Epithelial cell of proximal tubule (primary cell): Measurements from ENCODE around the gene PRPF8. TPM values are rescaled to one million over a fixed set of nuclear protein-coding genes. Genes with fewer than 3 reads are reported as not detected.

Source experiments
- DNase-seq: peaks from one replicate; pipeline ENCODE4 v3.0.0-alpha.2; 2011; ENCODE audit warnings: low read depth
- H3K4me3 ChIP-seq: 2 replicates; pipeline ENCODE4 v1.5.1; 2011; ENCODE audit warnings: low read depth, mild to moderate bottlenecking, low read length
- total RNA-seq: library from RNA; depleted of rRNA; stranded (reverse); fragments of >200 nt; gene quantifications from 2 replicates; pipeline ENCODE4 v1.2.3, GENCODE V29; 2015
- TF ChIP-seq, protein P1 (sequence below): conservative IDR thresholded peaks from 2 replicates; pipeline ENCODE4 v1.5.1; 2012; ENCODE audit warnings: low read depth, mild to moderate bottlenecking, low read length

PRPF8 gene
- total RNA-seq, 1 donor from 2014 or later, result 119 TPM

DNA sequence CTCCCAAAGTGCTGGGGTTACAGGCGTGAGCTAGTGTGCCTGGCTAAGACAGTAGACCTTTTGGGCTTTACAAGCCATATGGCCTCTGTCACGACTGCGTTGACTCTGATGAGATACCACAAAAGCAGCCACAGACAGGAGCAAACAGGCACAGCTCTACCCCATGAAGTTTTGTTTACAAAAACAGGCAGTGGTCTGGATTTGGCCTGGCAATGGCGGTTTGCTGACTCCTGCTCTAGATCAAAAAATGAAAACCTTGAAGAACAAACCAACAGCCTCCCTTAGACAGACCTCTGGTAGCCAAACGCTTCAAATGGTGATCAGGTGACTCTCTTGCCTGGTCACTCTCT, 76.7 kb downstream of the PRPF8 start:
- DNase-seq, result no peak
- TF ChIP-seq, protein P1, sequence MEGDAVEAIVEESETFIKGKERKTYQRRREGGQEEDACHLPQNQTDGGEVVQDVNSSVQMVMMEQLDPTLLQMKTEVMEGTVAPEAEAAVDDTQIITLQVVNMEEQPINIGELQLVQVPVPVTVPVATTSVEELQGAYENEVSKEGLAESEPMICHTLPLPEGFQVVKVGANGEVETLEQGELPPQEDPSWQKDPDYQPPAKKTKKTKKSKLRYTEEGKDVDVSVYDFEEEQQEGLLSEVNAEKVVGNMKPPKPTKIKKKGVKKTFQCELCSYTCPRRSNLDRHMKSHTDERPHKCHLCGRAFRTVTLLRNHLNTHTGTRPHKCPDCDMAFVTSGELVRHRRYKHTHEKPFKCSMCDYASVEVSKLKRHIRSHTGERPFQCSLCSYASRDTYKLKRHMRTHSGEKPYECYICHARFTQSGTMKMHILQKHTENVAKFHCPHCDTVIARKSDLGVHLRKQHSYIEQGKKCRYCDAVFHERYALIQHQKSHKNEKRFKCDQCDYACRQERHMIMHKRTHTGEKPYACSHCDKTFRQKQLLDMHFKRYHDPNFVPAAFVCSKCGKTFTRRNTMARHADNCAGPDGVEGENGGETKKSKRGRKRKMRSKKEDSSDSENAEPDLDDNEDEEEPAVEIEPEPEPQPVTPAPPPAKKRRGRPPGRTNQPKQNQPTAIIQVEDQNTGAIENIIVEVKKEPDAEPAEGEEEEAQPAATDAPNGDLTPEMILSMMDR, result no peak
- H3K4me3 ChIP-seq, result no peak overlapping the region

DNA sequence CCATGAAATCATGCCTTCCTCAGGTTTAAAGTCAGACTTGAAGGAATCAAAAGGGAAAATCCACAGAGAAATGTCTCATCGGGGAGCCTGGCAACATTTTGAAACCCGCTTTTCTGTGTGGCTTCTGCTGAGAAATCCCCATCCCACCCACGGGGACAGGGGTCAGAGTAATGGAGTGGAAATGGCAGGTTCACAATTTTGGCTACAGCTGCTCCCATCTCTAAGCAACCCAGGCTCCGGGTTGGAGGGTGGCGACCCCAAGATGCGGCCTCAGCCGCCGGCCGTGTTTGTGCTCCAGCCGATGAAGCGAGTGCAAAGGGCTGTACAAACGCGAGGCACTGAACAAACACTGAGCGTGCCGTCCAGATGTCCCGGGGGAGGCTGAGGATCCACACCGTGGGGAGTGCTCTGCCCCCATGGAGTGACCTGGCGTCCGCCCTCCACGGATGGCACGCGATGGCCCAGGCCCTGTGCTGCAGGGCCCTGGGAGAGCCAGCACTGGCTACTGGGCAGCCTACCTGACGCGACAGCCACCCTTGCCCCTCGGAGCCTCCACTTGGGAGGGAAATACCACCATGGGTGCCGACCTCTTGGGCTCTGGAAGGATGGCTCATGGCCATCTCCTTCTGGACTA, 78.2 kb downstream of the PRPF8 start:
- no peak overlapping the region for H3K4me3 ChIP-seq
- TF ChIP-seq, protein P1, result no peak
- no peak for DNase-seq

DNA sequence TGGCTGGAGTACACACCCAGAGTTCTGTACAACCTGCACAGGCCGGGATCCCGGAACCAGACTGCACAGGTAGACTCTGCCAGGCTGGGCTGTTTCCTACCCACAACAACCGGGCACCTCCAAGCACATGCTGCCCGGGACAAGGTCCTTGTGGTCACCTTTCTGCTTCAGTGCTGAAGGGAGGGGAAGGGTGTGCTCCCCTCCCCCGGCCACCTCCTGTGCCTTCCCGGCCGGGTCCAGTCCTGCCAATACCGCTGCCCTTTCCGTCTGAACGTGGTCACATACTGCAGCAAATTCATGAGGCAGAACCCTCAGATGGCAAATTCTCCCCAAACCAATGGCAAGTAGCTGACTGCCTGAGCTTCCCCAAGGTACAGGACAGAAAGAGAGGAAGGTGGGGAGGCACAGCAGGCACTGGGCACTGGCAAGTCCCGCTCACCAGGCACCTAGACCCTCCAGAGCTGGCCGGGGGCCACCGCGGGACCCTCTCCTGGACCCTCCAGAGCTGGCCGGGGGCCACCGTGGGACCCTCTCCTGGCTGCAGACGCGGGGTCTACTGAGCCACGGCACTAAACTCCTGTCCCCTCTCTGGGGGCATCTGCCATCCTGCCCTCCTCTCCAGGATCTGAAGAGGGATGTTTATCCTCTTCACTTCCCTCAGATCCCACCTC, 78.9 kb downstream of the PRPF8 start:
- DNase-seq, result no peak

DNA sequence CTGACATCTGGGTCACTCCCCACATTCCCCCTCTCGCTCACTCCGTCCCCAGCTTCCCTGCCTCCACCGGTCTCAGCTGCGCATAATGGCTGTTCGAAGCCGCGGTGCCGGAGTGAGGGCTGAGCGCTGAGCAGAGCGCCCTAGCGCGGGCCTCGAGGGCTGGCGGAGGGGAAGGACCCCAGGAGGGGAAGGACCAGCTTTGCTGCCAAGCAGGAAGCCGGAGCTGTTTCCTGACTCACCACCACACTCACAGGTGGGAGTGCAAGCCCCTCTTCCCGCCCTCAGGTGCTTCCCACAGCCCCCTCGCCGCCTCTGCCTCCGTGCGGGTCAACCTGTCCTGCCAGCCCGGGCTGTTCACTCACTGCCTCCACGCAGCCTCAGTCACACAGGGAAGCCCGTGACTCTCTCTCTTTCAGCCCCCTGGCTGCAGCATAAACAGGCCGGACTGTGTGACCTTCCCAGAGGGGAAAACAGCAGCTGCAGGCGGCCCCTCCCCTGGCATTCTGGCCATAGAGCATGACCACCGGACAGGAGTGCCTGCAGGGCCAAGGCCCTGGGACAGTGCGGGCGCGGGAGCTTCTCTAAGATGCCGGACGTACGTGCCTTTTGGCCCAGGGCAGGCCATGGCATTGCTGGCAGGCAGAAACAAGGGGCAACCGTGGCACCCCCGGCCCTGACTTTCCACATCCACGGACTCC, 79.7 kb downstream of the PRPF8 start:
- H3K4me3 ChIP-seq, result no peak overlapping the region
- TF ChIP-seq, protein P1, result no peak
- no peak for DNase-seq

More for the DNA sequence above, 78.9 kb downstream of the PRPF8 start:
- TF ChIP-seq, protein P1, result no peak
- no peak overlapping the region for H3K4me3 ChIP-seq

DNA sequence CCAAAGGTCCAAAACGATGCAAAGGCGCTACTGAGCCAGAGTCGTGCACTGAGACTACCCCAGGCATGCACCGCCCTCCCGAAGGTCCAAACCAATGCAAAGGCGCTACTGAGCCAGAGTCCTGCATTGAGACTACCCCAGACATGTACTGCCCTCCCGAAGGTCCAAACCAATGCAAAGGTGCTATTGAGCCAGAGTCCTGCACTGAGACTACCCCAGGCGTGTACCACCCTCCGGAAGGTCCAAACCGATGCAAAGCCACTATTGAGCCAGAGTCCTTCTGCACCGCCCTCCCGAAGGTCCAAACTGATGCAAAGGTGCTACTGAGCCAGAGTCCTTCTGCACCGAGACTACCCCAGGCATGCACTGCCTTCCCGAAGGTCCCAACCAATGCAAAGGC, 83.1 kb downstream of the PRPF8 start:
- H3K4me3 ChIP-seq, result no peak overlapping the region
- DNase-seq, result no peak
- TF ChIP-seq, protein P1, result no peak

Other genes with a start within 250 kb of the PRPF8 start
- 57.1 and 82.8 TPM in 2 replicates for gene CRK, start 228.6 kb downstream of the PRPF8 start, total RNA-seq
- 94.7 and 120 TPM in 2 replicates for gene MYO1C, start 192.2 kb downstream of the PRPF8 start, total RNA-seq
- 10.7 and 27.3 TPM in 2 replicates for gene INPP5K, start 168.3 kb downstream of the PRPF8 start, total RNA-seq
- 25.9 and 32.5 TPM in 2 replicates for gene PITPNA, start 122.1 kb downstream of the PRPF8 start, total RNA-seq
- 2.3 and 12.9 TPM in 2 replicates for gene SLC43A2, start 56.0 kb downstream of the PRPF8 start, total RNA-seq
- 14.5 and 19.8 TPM in 2 replicates for gene SCARF1, start 39.1 kb downstream of the PRPF8 start, total RNA-seq
- 18.2 and 21.4 TPM in 2 replicates for gene RILP, start 35.0 kb downstream of the PRPF8 start, total RNA-seq
- 1.4 and 1.6 TPM in 2 replicates for gene TLCD2, start 25.5 kb upstream of the PRPF8 start, total RNA-seq
- gene WDR81, start 39.8 kb upstream of the PRPF8 start, total RNA-seq, result 17.4 and 20.9 TPM in 2 replicates
- 0.07 and 0.92 TPM in 2 replicates for gene SERPINF2, start 58.0 kb upstream of the PRPF8 start, total RNA-seq
- 3.0 and 5.4 TPM in 2 replicates for gene SERPINF1, start 77.2 kb upstream of the PRPF8 start, total RNA-seq
- gene SMYD4, start 145.0 kb upstream of the PRPF8 start, total RNA-seq, result 4.6 and 10.5 TPM in 2 replicates
- 28.5 and 33.4 TPM in 2 replicates for gene RPA1, start 145.1 kb upstream of the PRPF8 start, total RNA-seq